ENCODE measurements around the gene CEMIP.

GRCh38 chr15:80878867-80879250 is 99.7 kb downstream of the CEMIP start:
- no peak for TF ChIP-seq CTCF (IDR thresholded peaks at IDR 0.05)
- no peak for TF ChIP-seq POLR2AphosphoS5 (IDR thresholded peaks at IDR 0.05)
- TF ChIP-seq POLR2A (IDR thresholded peaks at IDR 0.05), result no peak
- no peak for TF ChIP-seq EP300 (IDR thresholded peaks at IDR 0.05; ENCODE audit: low read depth)

Measured in transverse colon (tissue), 4 donors.